ENCODE measurements around the gene CNTNAP2.

The CNTNAP2 gene

DNA sequence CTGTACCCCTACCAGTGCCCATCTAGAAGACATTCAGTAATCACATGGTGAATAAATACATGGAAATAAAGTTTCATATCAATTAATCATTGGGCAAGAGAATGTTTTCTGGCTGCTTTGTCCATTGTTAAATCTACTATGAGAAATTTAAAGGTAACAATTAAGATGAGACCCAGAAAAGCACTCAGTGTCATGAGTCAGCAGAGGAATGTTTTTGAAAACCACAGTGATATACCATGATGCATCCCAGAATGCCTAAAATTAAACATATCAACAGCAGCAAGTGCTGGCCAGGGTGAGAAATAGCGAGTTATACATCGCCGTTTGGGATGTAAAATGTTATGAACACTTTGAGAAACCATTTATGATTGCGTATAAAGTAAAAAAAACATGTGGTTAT lies 1648.7 kb downstream of the CNTNAP2 start (continued):
- TF ChIP-seq PRDM6 (tag by site-specific recombination; IDR thresholded peaks at IDR 0.05) (no peak), FEZF1 (tag by site-specific recombination; IDR thresholded peaks at IDR 0.05) (no peak), ZNF48 (tag by site-specific recombination; IDR thresholded peaks at IDR 0.05) (no peak), ZNF654 (tag by site-specific recombination; IDR thresholded peaks at IDR 0.05; ENCODE audit: low read depth) (no peak), ZNF148 (tag by site-specific recombination; IDR thresholded peaks at IDR 0.05; ENCODE audit: borderline replicate concordance) (no peak), KLF7 (tag by site-specific recombination; IDR thresholded peaks at IDR 0.05; ENCODE audit: borderline replicate concordance) (no peak), ZIC2 (tag by site-specific recombination; IDR thresholded peaks at IDR 0.05) (no peak), ZNF280C (tag by site-specific recombination; IDR thresholded peaks at IDR 0.05) (no peak)

GRCh38 chr7:147771344-147771743 lies 1654.7 kb downstream of the CNTNAP2 start:
- H3K36me3 ChIP-seq (ENCODE audit: control insufficient read depth in 2 of 2, insufficient read depth in 1 of 2, low read length in 2 of 2) = no peaks in the 10 kb centered on the region
- no peaks in the 10 kb centered on the region for H3K9me3 ChIP-seq (ENCODE audit: control insufficient read depth, insufficient read depth, low read depth, low read length)
- ChIA-PET CTCF (no interaction called here), POLR2A (no interaction called here)
- no peaks in the 10 kb centered on the region for H3K4me1 ChIP-seq (ENCODE audit: control insufficient read depth, insufficient read depth, low read length)
- no peak overlapping the region for H3K27ac ChIP-seq (ENCODE audit: extremely low read depth, low read depth, low read length)
- no peak overlapping the region for H3K4me3 ChIP-seq (ENCODE audit: low read depth, low read length)
- TF ChIP-seq ZEB2 (tag by site-specific recombination; IDR thresholded peaks at IDR 0.05) (no peak), ZNF473 (tag by site-specific recombination; IDR thresholded peaks at IDR 0.05) (no peak), ZNF2 (tag by site-specific recombination; IDR thresholded peaks at IDR 0.05) (no peak), ZNF239 (tag by site-specific recombination; IDR thresholded peaks at IDR 0.05) (no peak), KLF1 (tag by site-specific recombination; IDR thresholded peaks at IDR 0.05) (no peak), ZNF677 (tag by site-specific recombination; IDR thresholded peaks at IDR 0.05) (no peak), GFI1B (tag by site-specific recombination; IDR thresholded peaks at IDR 0.05) (no peak), ZNF16 (tag by site-specific recombination; IDR thresholded peaks at IDR 0.05; ENCODE audit: low read depth) (no peak), BCL11A (tag by site-specific recombination; IDR thresholded peaks at IDR 0.05; ENCODE audit: low read depth) (no peak), ZBTB17 (tag by site-specific recombination; IDR thresholded peaks at IDR 0.05) (no peak), ZNF571 (tag by site-specific recombination; IDR thresholded peaks at IDR 0.05) (no peak), ZNF549 (tag by site-specific recombination; IDR thresholded peaks at IDR 0.05) (no peak), ZNF221 (tag by site-specific recombination; IDR thresholded peaks at IDR 0.05; ENCODE audit: borderline replicate concordance) (no peak), SP2 (tag by site-specific recombination; IDR thresholded peaks at IDR 0.05) (no peak)
- TF ChIP-seq, protein P1, sequence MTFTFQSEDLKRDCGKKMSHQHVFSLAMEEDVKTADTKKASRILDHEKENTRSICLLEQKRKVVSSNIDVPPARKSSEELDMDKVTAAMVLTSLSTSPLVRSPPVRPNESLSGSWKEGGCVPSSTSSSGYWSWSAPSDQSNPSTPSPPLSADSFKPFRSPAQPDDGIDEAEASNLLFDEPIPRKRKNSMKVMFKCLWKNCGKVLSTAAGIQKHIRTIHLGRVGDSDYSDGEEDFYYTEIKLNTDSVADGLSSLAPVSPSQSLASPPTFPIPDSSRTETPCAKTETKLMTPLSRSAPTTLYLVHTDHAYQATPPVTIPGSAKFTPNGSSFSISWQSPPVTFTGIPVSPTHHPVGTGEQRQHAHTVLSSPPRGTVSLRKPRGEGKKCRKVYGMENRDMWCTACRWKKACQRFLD (tag by site-specific recombination; IDR thresholded peaks at IDR 0.05) = no peak
